GM19468 (cell line): ENCODE measurements around the gene CFAP97D1.

Source experiments
- ATAC-seq: cut with Tn5 transposase; IDR thresholded peaks from one replicate; pipeline ENCODE4 v1.9.1; 2021; ENCODE audit warnings: mild to moderate bottlenecking, moderate library complexity, moderate number of reproducible peaks; ENCODE audit not compliant: unreplicated experiment; ENCODE audit errors: extremely low read depth

CFAP97D1 gene

DNA sequence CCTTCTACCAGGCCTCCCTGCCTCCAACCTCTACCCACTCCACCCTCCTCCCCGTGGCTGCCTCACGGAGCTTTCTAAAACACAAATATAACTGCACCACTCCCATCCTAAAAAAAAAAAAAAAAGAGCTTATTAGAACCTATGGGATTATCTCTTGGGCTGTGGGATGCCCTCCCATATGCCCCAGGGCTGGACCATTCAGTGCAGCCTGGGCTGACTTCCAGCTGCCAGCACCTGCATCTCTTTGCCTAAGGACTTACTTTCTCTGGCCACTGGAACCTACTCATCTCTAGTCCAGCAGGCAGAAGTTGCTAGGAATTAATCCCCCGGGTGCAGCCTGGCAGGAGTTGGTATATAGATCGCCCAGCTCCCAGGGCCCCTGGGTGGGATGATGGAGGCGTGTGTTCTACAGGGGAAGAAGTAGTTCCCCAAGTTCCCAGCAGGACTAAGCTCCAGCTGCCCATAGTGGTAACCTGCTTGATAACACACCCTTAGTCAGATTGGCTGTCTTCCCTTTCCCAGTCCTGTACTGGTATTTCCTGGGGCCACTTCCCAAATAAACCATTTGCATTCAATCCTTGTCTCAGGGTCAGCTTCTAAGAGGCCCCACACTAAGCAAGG is 42.4 kb downstream of the CFAP97D1 start:
- no peak for ATAC-seq

DNA sequence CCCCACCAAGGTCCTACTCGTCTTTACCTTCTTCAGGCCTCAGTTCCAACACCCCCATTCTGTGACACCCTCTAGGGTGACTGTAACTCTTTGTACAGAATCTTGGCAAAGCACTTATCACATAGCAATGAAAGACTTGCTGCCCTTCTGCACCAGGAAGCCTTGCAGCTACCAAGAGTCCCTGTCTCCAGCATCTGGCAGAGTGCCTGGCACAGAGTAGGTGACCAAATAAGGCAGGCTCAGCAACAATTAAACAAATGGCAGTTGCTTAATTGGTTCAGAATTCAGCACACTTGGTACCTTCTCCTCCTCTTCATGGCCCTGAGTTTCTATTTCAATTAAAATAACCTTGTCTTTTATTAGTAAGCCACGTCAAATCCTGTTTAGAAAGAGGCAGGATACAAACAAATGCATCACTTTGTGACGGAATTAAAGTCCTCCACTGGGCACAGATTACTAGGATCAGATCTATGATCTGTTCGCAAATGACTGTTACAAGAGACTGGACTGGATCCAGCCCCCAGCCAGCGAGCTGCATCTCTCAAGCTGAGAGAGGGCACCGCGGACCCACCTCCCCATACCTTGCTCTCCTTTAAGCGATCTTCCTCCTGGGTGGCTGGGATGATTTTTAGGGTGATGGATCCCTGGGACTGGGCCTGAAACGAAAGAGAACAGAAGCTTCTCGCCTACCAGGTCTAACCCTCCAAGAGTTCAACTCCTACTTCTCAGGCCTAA is 43.3 kb downstream of the CFAP97D1 start:
- no peak for ATAC-seq

DNA sequence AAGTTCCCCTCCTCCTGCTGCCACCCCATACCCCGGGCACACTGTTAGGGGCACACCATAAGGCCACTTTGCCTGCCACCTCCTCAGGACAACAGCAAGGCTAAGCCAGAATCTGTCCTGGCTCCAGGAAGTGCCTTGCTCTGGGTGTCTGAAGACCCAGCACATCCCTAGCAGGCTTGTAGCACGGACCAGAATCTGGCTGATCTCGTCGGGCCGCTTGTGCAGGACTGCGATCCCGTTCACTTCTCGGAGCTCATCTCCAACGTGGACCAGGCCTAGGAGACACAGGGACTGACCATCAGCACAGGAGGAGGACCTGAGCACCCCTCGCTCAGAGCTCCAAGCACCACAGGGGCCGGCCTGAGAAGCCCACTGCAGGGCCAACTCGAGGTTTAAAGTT is 45.3 kb downstream of the CFAP97D1 start:
- ATAC-seq, result no peak

DNA sequence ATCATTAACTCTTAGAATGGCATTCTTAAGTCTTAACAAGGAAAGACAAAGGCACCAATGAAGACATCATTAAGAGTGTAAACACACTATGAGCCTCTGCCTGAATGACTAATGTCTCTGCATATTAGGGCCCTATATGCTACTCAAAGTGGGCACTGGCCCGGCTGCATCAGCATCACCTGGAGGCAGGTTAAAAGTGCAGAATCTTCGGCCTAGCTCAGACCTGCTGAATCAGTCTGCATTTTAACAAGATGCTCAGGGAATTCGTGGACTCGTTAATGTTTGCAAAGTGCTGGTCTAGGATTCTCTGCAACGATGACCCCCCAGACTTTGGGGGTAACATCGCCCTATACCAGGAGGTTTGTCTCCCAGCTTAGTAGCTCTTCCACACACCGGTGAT is 46.0 kb downstream of the CFAP97D1 start:
- no peak for ATAC-seq

DNA sequence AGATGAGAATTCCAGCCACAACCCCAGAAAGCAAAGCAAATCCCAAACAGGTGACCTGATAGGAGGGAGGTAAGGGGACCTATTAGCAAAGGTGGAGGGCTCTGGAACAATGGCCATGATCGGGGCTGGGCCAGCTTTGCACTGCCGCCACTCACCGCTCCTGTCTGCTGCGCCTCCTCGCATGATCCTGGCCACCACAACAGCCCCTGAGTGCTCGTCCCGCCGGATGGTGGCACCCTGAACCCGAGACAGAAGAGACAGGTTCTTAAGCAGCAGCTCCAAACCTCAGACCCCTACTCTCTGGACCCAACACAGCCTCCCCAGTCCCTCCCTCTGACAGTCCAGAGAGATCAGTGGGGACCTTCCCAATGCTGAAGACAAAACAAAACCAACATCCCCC is 47.4 kb downstream of the CFAP97D1 start:
- ATAC-seq, result no peak

DNA sequence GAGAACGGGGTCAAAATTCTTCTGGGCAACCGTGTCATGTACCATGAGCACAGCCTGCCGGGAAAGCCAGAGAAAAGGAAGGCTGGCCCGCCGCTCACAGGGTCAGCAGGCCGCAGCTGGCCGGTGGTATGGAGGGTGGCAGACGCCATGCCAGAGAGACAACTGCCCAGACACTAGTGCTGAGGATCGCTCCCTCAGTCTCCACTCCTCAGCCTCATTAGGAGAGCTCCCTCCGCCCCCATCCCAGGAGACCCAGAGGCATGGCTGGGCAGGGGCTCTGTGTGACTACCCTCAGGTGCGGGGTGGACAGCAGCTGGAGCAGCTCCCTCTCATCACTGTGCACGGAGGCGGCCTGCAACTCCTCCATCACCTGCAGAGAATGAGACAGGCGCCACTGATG is 49.5 kb downstream of the CFAP97D1 start:
- no peak for ATAC-seq

DNA sequence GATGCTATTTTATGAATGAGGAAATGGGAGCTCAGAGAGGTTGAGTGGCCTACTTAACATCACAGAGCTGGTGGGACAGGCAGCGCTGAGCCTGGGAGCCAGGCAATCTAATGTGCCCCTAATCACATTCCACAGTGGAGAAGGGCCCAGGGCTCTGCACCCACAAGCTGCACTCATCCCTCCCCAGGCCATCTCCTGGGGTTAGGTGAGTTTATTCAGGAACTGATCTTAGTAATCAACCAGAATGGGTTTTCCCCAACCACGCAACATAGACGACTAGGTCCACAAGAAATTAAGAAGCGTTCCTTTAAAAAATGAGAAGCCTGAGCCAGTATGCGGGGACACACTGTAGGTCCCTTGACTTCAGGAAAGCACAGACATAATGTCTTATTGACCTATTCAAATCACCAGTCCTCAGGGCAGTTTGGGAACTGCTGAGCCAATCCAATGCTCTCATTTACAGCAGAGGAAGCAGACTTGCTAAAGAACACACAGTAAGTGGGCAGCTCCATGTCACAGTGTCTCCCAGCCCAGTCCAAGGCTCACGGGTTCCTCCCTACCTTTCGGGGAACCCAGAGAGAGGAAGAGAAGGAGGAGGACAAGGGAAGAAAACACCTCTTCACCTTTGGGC is 50.4 kb downstream of the CFAP97D1 start:
- no peak for ATAC-seq

DNA sequence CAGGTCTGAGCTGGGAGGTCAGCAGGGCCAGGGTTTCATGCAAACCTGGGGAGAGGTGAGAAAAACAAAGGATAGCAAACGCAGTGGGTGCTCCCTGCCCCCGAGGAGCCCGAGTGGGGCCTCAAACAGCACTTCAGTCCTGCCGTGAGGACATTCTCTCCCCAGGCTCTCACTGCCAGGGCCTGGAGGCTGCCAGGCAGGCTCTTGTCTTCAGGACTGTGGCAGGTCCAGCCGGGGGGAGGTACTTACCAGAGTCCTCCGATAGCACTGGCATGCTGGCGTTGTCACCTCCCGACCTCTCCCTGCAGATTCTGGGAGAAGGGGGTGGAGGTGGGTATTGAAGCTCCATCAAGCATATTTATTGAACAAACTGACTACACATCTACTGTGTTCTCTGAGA is 51.4 kb downstream of the CFAP97D1 start:
- ATAC-seq, result no peak

DNA sequence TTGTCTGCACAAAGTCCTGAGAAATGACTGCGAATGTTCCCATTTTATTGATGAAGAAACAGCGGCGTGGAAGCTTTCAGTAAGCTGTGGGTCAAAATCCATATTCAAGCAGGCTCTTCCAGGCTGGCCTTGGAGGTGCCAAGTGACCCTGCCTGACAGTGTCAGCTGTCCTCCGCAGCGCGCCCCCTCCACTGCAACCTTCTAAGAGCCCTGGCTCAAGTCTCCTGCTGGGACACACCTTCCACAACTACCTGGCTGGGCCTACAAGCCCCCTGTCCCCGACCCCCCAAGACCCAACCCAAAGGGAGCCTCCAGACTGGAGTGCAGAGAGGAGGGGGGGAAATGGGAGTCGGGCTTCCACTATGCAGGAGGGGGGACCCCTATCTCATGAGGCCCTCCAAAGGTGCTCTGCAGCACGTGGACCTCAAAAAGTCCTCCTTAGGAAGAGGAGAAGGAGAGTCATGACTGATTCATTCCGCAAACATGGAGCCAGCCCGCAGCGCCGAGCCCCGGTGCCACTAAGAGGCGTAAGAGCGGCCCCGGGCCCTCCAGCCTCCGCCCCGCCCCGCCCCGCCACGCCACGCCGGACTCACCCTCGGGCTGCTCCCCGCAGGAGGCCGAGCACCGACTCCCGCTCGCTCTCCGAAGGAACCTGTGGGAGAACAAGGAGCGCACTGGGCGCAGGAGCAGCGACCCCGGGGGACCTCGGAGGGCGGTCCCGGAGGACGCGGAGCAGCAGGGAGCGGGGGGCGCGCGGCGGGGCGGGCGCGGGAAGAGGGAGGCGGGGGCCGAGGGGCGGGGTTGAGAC is 52.1 kb downstream of the CFAP97D1 start:
- ATAC-seq, result no peak

DNA sequence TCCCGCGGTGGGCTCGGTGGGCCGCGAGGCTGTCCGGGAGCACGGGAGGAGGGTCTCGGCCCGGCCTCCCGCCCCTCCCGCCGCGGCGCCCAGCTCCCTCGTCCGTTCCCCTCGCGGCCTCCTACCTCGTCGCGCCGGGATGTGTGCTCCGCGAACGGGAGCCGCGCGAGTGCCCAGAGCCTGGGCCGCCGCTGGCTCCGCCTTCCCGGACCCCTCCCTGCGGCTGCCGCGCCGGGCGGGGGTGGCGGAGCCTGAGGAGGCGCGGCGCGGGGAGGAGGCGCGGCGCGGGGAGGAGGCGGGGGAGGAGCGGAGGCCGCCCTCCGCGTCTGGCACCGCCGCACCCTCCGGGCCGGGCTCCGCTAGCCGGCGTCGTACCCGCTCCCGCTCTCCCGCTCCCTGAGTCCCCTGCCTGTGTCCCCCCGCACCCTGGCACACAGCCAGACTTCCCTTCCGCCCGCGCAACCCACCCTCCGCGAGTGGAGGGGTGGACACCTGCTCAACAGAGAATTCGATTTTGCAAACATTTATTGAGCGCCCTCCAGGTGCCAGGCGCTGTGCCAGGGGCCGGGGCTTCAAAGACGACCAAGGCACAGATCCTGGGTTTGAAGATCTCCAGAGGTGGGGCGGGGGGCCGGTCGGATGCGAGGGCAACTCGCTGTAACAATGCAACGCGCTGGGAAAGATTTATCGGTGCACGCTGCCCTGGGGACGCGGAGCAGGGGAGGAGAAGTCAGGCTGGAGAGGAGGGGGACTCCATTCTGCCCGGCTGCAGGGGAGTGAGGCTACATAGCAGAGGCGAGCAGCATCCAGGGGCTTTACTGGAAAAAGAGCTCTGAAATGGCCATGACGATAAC is 53.0 kb downstream of the CFAP97D1 start, which contains the start of gene MPP3:
TSS of gene MPP3 (minus strand) at position 171 of the 854 bp plus-strand sequence. CDS start 1,240 bp downstream, outside the sequence.
- ATAC-seq, result no peak

DNA sequence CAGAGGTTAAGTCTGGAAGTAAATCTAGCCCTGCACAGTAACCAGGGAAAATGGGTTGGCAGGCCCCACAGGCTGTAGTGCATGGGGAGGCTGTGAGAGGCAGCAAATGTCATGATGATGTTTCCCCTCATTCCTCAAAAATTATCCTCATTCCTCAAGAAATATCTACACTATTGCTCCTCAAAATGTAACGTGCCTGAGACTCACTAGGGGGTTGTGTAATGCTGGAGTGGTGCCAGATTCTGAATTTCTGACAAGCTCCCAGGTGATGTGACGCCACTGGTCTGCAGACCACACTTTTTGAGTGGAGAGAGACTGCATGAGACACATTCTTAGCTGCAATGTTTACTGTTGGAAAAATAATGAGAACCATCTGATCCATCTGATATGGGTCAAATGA is 53.9 kb downstream of the CFAP97D1 start:
- ATAC-seq, result no peak
